ENCODE data around the gene LRRC40. TPM values are rescaled to one million over a fixed set of nuclear protein-coding genes. Genes with fewer than 3 reads are reported as not detected.

Gene LRRC40
- total and polyA plus RNA-seq, 2 donors from 2014 or later = 7.5 to 13.3 TPM

DNA sequence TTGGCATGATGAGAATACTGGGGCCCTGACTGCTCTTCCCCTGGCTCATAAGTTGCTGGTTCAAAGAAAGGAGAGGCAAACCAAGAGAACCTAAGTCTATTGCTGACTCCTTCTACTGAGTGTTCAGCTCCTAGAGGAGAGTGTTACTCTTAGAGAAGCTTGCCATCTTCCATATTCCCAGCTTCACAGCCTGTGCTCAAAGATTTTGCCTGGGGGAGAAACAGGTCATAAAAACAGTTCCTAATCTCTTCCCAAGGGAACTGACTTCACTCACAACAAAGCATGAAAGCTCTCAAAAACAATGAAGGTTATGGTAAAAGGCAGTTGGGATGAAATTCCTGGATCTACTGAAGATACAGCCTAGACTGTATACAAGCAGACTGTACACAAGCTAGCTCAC is 37.1 kb downstream of the LRRC40 start:
- Histone ChIP-seq H3K36me3 (ENCODE audit: control insufficient read depth in 2 of 3, insufficient read depth in 3 of 3, low read length in 3 of 3) (peaks cover 0 to 5% (median 0%) of the 10 kb centered on the region in 3 donors), H3K27me3 (ENCODE audit: control insufficient read depth, insufficient read depth, low read length) (no peaks in the 10 kb centered on the region), H3K4me1 (ENCODE audit: control insufficient read depth in 2 of 3, insufficient read depth in 2 of 3, low read depth in 1 of 3, low read length in 3 of 3) (no peaks in the 10 kb centered on the region), H3K9ac (ENCODE audit: low read length in 3 of 3) (no peak overlapping the region), H3K4me3 (ENCODE audit: low read length in 3 of 3) (no peak overlapping the region), H3K27ac (ENCODE audit: low read depth in 2 of 2, low read length in 2 of 2) (no peak overlapping the region), H3K9me3 (ENCODE audit: control insufficient read depth in 2 of 3, insufficient read depth in 1 of 3, low read length in 3 of 3) (no peaks in the 10 kb centered on the region)
- intact Hi-C loops (cut with DNase I) = no loop called here
- DNase-seq (no peak), FAIRE-seq (no peak)
- TF ChIP-seq, protein P1, sequence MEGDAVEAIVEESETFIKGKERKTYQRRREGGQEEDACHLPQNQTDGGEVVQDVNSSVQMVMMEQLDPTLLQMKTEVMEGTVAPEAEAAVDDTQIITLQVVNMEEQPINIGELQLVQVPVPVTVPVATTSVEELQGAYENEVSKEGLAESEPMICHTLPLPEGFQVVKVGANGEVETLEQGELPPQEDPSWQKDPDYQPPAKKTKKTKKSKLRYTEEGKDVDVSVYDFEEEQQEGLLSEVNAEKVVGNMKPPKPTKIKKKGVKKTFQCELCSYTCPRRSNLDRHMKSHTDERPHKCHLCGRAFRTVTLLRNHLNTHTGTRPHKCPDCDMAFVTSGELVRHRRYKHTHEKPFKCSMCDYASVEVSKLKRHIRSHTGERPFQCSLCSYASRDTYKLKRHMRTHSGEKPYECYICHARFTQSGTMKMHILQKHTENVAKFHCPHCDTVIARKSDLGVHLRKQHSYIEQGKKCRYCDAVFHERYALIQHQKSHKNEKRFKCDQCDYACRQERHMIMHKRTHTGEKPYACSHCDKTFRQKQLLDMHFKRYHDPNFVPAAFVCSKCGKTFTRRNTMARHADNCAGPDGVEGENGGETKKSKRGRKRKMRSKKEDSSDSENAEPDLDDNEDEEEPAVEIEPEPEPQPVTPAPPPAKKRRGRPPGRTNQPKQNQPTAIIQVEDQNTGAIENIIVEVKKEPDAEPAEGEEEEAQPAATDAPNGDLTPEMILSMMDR (IDR thresholded peaks at IDR 0.05; ENCODE audit: borderline replicate concordance, extremely low read depth, insufficient read depth) = no peak

DNA sequence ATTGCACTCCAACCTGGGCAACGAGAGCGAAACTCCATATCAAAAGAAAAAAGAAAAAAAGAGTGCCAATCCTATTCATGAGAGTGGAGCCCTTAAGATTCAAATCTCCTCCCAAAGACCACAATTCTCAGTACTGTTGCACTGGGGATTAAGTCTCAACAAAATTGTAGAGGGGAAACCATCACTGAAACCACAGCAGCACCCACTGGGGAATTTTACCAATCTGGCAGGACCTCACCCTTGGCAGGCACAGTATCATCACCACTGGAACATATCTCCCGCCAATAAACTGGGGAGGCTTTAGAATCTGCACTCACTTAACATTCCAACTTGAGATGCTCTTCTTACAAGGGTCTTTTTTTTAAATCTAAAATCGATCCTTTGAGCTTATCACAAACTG is 41.0 kb downstream of the LRRC40 start:
- DNase-seq (no peak), FAIRE-seq (no peak)
- intact Hi-C loops (cut with DNase I) = no loop called here
- no peaks in the 10 kb centered on the region for H3K27me3 ChIP-seq (ENCODE audit: control insufficient read depth, insufficient read depth, low read length)
- no peak overlapping the region for H3K4me3 ChIP-seq (ENCODE audit: low read length in 3 of 3)
- no peaks in the 10 kb centered on the region for H3K36me3 ChIP-seq (ENCODE audit: control insufficient read depth in 2 of 3, insufficient read depth in 3 of 3, low read length in 3 of 3)
- no peak overlapping the region for H3K9ac ChIP-seq (ENCODE audit: low read length in 3 of 3)
- H3K27ac ChIP-seq (ENCODE audit: low read depth in 2 of 2, low read length in 2 of 2) = no peak overlapping the region
- TF ChIP-seq, protein P1 (IDR thresholded peaks at IDR 0.05; ENCODE audit: borderline replicate concordance, extremely low read depth, insufficient read depth) = no peak
- no peaks in the 10 kb centered on the region for H3K4me1 ChIP-seq (ENCODE audit: control insufficient read depth in 2 of 3, insufficient read depth in 2 of 3, low read depth in 1 of 3, low read length in 3 of 3)
- no peaks in the 10 kb centered on the region for H3K9me3 ChIP-seq (ENCODE audit: control insufficient read depth in 2 of 3, insufficient read depth in 1 of 3, low read length in 3 of 3)

DNA sequence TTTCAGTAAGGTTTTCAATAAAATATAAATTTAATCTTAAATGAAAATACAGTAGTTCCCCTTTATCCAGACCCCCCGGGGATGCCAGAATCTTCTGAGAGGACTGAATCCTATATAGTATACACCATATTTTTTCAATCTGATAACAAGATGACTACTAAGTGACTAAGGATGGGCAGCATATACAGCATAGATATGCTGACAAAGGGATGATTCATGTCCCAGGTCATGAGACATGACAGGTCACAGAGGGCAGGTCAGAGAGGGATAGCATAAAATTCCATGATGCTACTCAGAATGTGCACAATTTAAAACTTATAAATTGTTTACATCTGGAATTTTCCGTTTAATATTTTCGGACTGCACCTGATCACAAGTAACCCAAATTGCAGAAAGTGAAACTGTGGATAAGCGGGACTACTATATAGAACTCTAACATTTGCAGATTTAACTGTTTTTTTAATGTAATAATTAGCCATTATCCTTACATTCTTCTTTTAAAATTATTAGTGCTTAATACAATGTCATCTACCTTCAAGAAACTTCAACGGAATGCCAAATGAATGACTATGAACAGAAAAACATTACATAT is 48.8 kb downstream of the LRRC40 start:
- no peak overlapping the region for H3K9ac ChIP-seq (ENCODE audit: low read length in 3 of 3)
- no peak for DNase-seq
- no peak for FAIRE-seq
- intact Hi-C loops (cut with DNase I) = no loop called here
- TF ChIP-seq, protein P1 (IDR thresholded peaks at IDR 0.05; ENCODE audit: borderline replicate concordance, extremely low read depth, insufficient read depth) = no peak
- H3K4me1 ChIP-seq (ENCODE audit: control insufficient read depth in 2 of 3, insufficient read depth in 2 of 3, low read depth in 1 of 3, low read length in 3 of 3) = no peaks in the 10 kb centered on the region
- no peak overlapping the region for H3K4me3 ChIP-seq (ENCODE audit: low read length in 3 of 3)
- no peaks in the 10 kb centered on the region for H3K9me3 ChIP-seq (ENCODE audit: control insufficient read depth in 2 of 3, insufficient read depth in 1 of 3, low read length in 3 of 3)
- no peak overlapping the region for H3K27ac ChIP-seq (ENCODE audit: low read depth in 2 of 2, low read length in 2 of 2)
- peaks cover 2 to 5% (median 3%) of the 10 kb centered on the region in 3 donors for H3K36me3 ChIP-seq (ENCODE audit: control insufficient read depth in 2 of 3, insufficient read depth in 3 of 3, low read length in 3 of 3)
- H3K27me3 ChIP-seq (ENCODE audit: control insufficient read depth, insufficient read depth, low read length) = no peaks in the 10 kb centered on the region

DNA sequence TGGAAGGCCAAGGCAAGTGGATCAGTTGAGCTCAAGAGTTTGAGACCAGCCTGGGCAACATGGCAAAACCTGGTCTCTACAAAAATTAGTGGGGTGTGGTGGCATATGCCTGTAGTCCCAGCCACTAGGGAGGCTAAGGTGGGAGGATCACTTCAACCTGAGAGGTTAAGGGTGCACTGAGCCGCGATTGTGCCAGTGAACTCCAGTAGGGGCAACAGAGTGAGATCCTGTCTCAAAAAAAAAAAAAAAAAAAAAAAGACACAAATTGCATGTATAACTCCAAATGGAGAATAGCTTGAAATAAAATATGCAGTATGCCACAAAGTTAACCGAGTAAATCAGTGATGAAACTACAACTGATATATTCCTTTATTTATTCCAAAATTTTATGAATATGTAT is 51.6 kb downstream of the LRRC40 start:
- intact Hi-C loops (cut with DNase I) = no loop called here
- TF ChIP-seq, protein P1 (IDR thresholded peaks at IDR 0.05; ENCODE audit: borderline replicate concordance, extremely low read depth, insufficient read depth) = no peak

More for the DNA sequence above, 51.6 kb downstream of the LRRC40 start:
- Histone ChIP-seq H3K36me3 (ENCODE audit: control insufficient read depth in 2 of 3, insufficient read depth in 3 of 3, low read length in 3 of 3) (peaks cover 3 to 8% (median 5%) of the 10 kb centered on the region in 3 donors), H3K4me3 (ENCODE audit: low read length in 3 of 3) (no peak overlapping the region), H3K9me3 (ENCODE audit: control insufficient read depth in 2 of 3, insufficient read depth in 1 of 3, low read length in 3 of 3) (no peaks in the 10 kb centered on the region), H3K27me3 (ENCODE audit: control insufficient read depth, insufficient read depth, low read length) (no peaks in the 10 kb centered on the region), H3K27ac (ENCODE audit: low read depth in 2 of 2, low read length in 2 of 2) (no peak overlapping the region), H3K4me1 (ENCODE audit: control insufficient read depth in 2 of 3, insufficient read depth in 2 of 3, low read depth in 1 of 3, low read length in 3 of 3) (no peaks in the 10 kb centered on the region), H3K9ac (ENCODE audit: low read length in 3 of 3) (no peak overlapping the region)
- DNase-seq (no peak), FAIRE-seq (no peak)

Data from kidney (tissue), 14 donors.